Activated CD4-positive, CD25-positive, alpha-beta regulatory T cell treated with anti-CD3 and anti-CD28 coated beads, Interleukin-2, amount 50 U/mL, for 72 hours (primary cell): ENCODE measurements around the gene SH3BP2.

Experiments
- DNase-seq: peaks from one replicate; pipeline ENCODE4 v3.0.0; 2021

The SH3BP2 gene

DNA sequence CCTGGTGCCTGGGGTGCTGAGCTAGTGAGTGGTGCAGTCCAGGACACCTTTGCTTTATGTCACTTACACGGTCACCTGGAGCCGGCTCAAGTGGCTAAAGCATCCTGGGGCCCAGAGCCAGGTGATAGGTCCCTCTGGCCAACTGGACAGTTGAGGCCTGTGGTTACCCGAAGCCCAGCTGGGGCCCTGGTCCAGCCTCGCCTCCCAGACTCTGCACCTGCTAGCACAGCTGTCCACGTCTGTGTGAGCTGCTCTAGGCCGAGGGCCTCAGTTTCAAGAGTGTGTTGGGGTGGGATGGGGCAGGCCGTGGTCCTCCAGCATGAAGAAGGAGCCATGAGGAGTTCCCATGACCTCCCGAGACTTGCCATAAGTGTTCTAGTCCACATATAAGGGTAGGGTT lies 43.1 kb downstream of the SH3BP2 start:
- no peak for DNase-seq

DNA sequence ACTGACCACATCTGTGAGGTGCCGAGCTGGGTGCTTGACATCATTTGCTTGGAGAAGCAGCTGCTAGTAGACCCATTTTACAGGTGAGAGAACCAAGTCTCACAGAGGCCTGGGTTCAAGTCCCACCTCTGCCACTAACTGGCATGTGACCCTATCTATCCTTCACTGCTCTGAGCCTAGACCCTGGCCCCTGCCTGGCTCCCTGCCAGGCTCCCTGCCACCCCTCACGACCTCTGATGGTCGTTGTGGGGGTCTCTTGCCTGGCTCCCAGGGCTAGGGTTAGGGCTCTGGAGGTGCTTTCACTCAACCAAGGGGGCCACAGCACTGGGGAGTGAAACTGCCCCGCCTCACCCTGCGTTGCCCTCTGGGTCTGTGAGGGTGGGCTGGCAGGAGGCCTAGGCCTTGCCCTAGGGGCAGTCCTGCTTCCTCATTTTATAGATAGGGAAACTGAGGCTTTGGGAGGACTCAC lies 43.5 kb downstream of the SH3BP2 start:
- no peak for DNase-seq

DNA sequence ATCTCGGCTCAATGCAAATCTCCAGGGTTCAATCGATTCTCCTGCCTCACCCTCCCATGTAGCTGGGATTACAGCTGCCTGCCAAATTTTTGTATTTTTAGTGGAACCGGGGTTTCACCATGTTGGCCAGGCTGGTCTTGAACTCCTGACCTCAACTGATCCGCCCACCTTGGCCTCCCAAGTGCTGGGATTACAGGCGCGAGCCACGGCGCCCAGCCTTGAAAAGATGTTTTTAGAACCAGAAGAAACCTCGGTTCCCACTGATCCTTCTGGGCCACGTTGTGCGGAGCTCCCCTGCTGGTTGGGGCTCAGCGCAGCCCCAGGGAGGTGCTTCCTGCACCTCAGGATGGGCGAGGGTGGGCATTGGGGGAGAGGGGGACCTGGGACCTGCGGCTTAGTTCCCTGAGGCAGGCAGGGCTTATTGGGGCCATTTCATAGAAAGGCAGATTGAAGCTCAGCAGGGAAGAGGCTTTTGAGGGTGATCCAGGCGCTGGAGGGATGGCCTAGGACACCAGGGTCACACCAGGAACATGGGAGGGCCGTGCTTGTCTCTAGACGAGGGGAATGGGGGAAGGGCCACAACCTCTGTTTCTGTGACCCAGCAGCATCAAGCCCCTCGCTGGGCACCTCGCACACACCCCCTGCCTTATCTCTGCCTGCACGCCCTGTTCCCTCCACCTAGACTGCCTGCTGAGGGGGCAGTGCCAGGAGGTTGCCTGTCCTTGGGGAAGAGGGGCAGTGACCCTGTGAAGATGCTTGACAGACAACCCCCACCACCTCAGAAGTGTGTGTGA lies 44.4 kb downstream of the SH3BP2 start:
- no peak for DNase-seq

DNA sequence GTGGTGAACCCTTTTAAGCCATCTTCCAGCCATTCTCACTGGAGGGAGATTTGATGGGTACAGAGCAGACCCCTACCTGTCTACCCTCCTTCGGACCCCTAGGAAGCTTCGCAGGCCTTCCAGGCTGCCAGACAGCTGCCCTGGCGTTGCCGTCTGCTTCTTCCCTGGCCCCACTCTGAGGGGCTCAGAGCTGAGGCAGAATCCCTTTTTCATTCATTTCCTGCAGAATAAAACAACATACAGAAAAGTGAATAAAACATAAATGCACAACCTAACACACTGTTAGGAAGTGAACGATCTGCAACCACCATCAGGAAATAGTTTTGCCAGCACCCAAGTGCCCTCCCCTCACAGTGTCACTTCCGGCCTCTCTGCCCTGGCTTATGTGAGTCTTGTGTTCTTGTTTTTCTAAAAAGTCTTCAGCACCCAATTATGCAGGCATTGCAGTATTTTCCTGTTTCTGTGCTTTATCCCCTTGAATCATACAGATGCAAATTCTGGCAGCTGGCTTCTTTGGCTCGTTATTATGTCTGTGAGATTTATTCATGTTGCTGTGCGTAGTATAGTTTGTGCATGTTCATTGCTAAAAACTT lies 45.1 kb downstream of the SH3BP2 start:
- peak; percentile 61 for DNase-seq

DNA sequence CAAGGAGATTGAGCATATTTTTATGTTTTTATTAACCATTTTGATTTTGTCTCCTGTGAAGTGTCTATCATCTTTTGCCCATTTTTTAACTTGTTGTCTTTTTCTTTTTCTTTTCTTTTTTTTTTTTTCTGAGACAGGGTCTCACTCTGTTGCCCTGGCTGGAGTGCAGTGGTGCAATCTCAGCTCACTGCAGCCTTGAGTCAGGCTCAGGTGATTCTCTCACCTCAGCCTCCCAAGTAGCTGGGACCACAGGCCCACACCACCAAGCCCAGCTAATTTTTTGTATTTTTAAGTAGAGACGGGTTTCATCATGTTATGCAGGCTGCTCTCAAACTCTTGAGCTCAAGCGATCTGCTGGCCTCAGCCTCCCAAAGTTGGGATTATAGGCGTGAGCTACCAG lies 46.2 kb downstream of the SH3BP2 start:
- no peak for DNase-seq

DNA sequence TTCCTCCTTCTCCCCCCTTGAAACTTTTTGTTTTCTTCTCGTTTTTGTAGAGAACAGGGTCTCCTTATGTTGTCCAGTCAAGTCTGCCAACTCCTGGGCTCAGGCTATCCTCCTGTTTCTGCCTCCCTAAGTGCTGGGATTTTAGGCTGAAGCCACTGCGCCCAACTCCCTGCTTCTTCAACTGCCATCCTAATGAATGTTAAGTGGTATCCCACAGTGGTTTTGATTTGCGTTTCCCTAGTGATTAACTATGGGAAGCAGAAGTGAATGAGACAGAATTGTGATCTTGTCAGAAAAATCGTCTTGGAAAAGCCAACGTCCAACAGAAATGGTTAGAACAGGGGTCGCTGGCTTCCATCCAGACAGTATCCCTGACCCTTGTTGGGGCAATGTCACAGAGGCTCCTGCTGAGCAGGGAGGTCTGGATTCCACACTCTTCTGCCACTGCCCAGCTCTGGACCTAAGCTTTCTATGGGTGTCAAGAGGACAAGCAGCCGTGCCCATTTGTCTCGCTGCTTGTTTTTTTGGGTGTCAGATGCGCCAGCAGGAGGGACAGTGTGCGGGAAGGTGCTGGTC lies 49.9 kb downstream of the SH3BP2 start:
- no peak for DNase-seq

DNA sequence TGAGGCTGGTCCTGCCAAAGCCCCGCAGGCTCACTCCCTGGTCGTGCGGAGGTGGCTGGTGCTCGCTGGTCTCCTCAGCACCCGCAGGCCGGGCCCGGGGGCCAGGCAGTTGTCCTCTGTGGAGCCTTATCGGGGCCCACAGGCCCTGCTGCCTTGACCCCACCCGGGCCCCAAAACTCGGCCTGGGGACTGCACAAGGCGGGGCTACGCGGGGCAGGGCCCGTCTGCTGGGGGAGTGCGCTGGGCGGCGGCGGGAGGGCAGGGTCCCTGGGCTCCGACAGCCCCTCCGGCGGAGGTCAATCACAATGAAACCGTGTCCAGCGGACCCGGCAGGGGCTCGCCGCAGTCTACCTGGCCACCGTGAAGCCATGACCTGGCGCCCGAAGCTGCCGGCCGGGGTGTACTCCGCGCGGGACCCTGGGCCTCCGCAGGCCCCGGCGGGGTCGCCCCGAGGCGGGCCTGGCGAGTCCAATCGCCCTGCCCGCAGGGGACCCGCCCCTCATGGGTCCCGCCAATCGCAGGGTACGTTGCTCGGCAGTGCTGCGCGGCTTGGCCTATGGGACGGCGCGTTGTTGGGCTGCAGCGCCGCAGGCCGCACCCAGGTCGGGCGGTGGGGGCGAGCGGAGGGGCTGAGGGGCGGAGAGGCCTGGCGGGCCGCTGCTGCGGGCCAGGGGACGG lies 50.5 kb downstream of the SH3BP2 start, which contains the start of gene ADD1:
ADD1 (plus strand) TSS at position 582 of the 678 bp plus-strand sequence. CDS start 32,072 bp downstream, outside the sequence.
- peak; percentile 99 for DNase-seq

DNA sequence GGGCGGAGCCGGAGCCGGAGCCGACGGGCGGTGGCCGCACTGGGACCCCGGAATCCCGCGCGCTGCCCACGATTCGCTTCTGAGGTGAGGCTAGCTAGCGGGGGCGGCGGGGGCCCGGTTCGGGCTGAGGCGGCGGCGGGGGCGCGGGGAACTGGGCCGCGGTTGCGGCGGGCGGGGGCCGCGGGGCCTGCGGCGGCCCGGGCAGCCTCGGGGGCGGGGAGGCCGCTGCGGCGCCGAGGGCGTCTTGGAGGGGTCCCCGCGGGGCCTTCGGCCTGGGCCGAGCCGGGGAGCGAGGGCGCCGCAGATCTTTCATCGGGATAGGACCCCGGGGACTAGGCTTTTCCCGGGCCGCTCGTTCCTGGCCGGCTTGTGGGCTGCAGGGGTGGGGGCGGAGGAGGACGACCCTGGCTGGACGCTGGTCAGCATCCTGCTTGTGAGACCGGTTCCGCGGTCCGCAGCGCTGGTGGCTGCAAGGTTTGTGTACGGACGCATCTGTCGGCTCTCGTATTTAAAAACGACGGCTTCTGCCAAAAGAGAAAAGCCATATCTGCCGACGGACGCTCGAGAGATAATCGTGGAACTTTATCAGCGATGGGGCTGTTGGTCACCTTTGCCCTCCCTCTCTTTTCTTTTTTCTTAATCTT lies 51.2 kb downstream of the SH3BP2 start:
- no peak for DNase-seq

DNA sequence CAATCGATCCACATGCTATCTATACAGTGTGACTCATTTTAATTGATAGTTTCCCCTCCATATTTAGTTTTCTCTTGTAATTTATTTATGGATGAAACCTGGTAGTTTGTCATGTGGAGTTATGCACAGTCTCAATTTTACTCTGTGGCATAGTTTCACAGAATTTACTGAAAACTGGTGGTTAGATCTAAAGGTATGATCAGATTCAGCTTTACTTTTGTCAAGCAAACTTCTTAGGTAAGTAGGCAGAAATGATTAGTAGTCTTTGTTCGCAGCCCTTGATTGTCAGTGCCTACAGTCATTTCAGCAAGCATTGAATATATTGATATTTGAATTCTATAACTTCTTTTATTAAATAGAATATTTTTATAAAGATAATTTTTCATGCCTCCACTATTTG lies 53.3 kb downstream of the SH3BP2 start:
- DNase-seq: no peak

DNA sequence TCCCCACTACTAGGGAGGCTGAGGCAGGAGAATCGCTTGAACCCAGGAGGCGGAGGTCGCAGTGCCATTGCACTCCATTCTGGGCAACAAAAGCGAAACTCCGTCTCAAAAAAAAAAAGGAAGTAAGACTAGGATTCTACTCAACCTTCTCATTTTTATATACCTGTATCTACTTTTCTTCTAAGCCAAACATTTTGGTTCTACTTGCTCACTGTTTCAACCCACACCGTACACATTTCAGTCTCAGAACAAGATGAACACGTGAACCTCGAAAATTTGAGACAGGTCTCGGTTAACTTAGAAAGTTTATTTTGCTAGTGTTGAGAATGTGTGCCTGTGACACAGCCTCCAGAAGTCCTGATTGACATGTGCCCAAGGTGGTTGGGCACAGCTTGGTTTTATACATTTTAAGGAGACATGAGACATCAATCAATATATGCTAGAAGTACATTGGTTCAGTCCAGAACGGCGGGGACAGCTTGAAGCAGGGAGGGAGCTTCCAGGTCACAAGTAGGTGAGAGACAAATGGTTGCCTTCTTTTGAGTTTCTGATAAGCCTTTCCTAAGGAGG lies 54.5 kb downstream of the SH3BP2 start:
- DNase-seq: no peak

DNA sequence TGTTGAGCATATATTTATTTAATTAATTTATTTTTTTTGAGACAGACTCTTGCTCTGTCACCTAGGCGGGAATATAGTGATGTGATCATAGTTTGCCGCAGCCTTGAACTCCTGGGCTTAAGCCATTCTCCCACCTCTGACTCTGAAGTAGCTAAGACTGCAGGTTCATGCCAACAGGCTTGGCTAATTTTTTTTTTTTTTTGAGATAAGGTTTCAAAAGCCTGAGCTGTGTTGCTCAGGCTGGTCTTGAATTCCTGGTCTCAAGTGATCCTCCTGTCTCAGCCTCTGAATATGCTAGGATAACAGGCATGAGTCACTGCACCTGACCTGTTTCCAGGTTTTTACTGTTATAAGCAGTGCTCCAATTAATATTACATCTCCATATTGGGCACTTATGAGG lies 55.6 kb downstream of the SH3BP2 start:
- DNase-seq: no peak

DNA sequence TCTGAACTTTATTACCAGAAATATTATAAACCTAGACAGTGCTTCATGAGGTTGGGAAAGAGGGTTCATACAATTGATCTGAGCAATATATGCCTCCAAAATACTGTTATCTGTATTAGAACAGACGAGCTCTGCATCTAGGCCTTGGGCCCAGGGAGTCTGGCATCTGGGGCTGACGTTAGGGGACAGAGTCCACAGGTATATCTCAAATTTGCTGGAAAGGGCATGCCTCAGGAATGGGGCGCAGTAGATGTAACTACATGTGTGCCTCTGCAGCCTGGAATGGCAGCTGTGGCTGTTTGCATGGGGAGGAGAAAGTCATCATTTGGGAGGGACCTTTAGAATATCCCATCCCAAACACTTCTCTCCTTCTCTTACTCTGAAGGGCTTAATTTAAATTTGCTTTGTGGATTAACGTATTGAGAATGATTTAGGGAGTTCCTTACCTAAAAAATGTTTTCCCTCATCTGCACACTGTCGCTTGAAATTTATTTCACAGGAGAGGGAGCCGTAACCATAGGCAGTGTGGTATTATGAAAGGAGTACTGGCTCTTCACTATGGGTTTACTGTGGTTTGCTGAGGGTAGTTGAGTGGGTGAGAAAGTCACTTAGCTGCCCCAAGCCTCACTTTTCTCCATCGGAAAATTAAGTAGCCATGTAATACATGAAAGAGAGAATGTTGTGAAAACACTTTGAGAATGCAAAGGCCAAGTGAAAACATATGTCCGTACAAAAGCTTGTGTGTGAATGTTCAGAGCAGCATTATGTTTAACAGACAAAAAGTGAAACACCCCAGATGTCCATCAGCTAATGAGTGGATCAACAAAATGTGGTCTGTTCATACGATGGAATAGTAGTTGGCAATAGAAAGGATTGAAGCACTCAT lies 56.6 kb downstream of the SH3BP2 start:
- no peak for DNase-seq

DNA sequence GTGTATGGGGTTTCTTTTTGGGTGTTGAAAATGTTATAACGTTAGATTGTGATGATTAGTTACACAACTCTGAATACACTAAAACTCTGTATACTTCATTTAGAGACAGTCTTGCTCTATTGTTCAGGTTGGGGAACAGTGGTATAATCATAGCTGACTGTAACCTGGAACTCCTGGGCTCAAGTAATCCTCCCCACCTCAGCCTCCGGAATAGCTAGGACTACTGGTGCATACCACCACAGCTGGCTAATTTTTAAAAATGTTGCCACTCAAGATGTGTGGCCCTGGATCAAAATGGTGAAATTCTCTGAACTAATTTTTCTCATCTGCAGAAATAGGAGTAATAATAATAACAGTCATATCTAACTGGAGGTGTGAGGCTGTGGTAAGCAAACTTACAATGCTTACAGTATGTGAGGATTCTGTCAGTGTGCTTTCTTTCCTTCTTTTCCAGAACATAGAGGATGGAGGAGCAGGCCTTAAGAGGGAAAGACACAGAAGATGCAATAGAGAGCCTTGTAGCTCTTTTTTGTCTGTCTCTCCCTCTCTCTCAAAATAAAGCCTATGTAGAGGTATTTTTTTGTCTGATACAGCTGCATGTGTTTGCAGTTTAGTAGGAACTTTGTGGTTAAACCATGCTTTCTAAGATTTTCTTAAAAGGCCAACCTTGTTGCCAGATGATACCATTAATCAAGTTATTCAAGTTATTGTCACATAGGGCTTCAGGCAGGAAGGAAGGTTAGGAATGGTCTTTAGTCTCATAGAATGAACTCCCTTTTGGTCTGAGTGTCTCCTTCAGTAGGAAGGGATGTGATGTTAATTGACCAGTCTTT lies 58.3 kb downstream of the SH3BP2 start:
- no peak for DNase-seq

DNA sequence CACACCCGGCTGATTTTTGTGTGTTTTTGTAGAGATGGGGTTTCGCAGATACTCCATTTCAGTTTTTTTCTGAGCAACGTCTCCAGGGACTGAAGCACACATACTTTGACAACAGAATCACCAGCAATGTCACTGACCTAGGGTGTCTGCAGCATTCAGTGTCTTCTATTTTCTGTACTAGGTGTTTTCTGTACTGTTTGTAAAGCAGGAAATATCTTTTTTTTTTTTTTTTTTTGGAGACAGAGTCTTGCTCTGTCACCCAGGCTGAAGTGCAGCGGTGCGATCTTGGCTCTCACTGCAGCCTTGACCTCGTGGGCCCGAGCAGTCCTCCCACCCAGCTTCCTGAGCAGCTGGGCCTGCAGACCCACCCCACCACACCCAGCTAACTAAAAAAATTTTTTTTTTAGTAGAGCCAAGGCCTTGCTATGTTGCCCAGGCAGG lies 59.6 kb downstream of the SH3BP2 start:
- no peak for DNase-seq

DNA sequence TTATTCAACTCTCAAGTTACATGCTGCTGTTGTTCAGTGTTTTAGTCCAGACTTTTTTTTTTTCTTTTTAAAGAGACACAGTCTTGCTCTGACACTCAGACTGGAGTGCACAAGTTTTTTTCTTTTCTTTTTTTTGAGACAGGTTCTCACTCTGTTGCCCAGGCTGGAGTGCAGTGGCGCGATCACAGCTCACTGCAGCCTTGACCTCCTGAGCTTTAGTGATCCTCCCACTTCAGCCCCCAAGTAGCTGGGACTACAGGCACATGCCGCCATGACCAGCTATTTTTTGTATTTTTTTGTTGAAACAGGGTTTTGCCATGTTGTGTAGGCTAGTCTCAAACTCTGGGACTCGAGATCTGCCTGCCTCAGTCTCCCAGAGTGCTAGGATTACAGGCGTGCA lies 62.7 kb downstream of the SH3BP2 start:
- no peak for DNase-seq

DNA sequence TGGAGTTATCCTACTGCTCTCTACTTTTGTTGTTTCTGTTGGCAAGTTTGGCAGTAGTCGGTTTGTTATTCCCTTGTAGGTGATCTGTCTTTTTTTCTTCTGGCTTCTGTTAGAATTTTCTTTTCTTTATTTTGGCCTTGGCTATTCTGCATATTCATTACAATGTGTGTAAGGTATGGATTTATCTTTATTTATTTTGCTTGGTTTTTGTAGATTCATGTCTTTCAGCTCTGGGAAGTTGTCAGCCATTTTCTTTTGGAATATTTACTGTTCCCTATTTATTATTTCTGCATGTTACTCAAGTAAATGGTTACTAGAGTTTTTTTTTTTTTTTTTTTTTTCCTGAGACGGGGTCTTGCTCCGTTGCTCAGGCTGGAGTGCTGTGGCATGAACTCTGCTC lies 63.4 kb downstream of the SH3BP2 start:
- no peak for DNase-seq

DNA sequence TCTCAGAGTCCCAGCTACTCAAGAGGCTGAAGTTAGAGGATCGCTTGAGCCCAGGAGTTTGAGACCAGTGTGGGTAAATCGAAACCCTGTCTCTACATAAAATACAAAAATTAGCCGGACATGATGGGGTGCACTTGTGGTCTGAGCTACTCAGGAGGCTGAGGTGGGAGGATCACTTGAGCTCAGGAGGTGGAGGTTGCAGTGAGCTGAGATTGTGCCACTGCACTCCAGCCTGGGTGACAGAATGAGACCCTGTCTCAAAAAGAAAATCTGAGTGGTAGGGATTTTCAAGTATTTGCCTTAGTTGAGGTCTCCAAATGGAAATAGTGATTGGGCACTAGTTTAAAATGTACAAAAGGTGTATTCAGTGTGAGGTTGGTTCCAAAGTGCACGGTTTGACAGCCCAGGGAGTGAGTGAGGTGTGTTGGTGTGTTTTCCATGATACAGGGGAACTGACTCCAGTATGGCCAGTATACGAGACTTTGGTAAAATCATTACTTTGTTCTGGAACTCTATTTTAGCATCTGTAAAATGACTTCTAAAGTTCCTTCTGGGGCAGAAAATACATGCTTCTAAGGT lies 64.6 kb downstream of the SH3BP2 start:
- DNase-seq: no peak

DNA sequence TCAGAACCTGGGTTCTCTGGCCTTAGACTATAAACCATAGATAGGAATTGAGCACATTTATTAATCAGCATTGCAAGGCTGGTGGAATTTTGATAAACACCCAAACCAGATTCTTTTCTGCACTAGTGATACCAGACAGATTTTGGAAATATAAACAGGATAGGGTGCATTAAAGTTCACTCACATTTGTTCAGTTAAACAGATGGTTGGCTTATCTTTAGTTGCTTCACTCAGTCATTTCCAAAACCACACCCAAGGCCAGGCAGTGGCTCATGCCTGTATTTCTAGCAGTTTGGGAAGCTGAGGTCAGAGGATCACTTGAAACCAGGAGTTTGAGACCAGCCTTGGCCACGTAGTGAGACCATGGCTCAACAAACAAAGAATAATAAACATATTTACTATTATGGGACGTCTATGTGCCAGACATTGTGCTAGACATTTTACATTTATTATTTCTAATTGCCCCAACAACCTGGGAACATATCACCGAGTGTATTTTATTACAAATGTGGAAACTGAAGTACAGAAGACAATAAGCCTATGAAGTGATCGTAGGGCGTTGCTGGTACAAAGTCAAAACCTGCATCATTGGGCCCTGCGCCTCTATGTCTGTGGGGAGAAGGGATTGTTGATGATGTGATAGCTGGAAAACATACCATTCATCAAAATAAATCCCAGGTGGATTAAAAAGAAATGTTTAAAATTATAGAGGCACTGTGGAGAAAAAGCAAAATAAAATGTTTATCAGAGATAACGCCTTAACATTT lies 65.7 kb downstream of the SH3BP2 start:
- no peak for DNase-seq

DNA sequence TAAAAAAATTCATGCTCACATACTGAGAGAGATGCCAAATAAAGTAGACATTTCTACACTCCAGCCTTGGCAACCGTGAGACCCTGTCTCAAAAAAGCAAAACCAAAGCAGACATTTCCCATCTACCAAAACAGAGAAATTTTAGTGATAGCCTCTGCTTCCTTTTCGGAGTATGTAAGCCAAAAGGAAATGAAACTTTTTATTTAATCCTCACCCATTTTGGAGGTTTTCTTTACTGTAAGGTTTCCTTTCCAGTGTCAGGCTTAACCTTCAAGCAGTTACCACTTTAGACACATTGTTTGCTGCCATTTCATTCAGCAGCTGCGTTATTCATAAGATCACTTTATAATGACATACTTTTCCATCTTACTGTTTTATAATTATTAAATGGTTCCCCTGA lies 66.6 kb downstream of the SH3BP2 start:
- DNase-seq: no peak
